Coronary artery (tissue), 2 donors: Measurements from ENCODE around the gene FAR2.
"Not testable (repeated sequence)": the region's sequence is repeated elsewhere in the genome, so short reads cannot be mapped to it uniquely, and the experiment has no call there.

Experiments used
- DNase-seq: peaks from one replicate; pipeline ENCODE4 v3.0.0-alpha.2; 2017; ENCODE audit warnings: low spot score
- H3K27ac ChIP-seq, 2 donors: fragments of 200-600 bp; sonication (generic); one replicate each; pipeline ENCODE4 v1.5.1; 2016 to 2019
- H3K4me3 ChIP-seq: fragments of 200-600 bp; sonication (generic); 2 replicates; pipeline ENCODE4 v1.5.1; 2016; ENCODE audit warnings: mild to moderate bottlenecking, moderate library complexity
- CTCF ChIP-seq: fragments of 200-600 bp; sonication (generic); IDR thresholded peaks from one replicate; pipeline ENCODE4 v1.5.1; 2019; ENCODE audit warnings: antibody characterized with exemption

FAR2 gene

GRCh38 chr12:29382251-29382650 lies 233.2 kb downstream of the FAR2 start:
- DNase-seq: no peak
- no peak for TF ChIP-seq CTCF
- H3K27ac ChIP-seq: no peak overlapping the region
- H3K4me3 ChIP-seq: no peak overlapping the region

- DNase-seq, H3K4me3 ChIP-seq, H3K27ac ChIP-seq: not testable (repeated sequence)
Observed at GRCh38 chr12:29385194-29385593, 236.1 kb downstream of the FAR2 start.
